ENCODE measurements around the gene ARHGAP4.

Gene ARHGAP4

GRCh38 chrX:153927672-153927921 is 1.5 kb upstream of the ARHGAP4 start:
- no peak for DNase-seq (ENCODE audit: low read depth in 2 of 2)

GRCh38 chrX:153926858-153927671 is 1.0 kb upstream of the ARHGAP4 start:
- DNase-seq (ENCODE audit: low read depth in 2 of 2) = peak; percentile 52 to 55

GRCh38 chrX:153926552-153926857 is 441 bp upstream of the ARHGAP4 start:
- no peak for DNase-seq (ENCODE audit: low read depth in 2 of 2)

GRCh38 chrX:153925387-153925738 is 701 bp downstream of the ARHGAP4 start:
- DNase-seq (ENCODE audit: low read depth in 2 of 2) = no peak

- no peak for DNase-seq (ENCODE audit: low read depth in 2 of 2)
These were observed 1.8 kb downstream of the ARHGAP4 start for GRCh38 chrX:153924149-153924861.

GRCh38 chrX:153922932-153923857 is 2.9 kb downstream of the ARHGAP4 start:
- no peak for DNase-seq (ENCODE audit: low read depth in 2 of 2)

GRCh38 chrX:153921511-153922446 is 4.3 kb downstream of the ARHGAP4 start:
- no peak for DNase-seq (ENCODE audit: low read depth in 2 of 2)

- no peak for DNase-seq (ENCODE audit: low read depth in 2 of 2)
These were observed 5.0 kb downstream of the ARHGAP4 start for GRCh38 chrX:153921070-153921469.

GRCh38 chrX:153920546-153920945 is 5.5 kb downstream of the ARHGAP4 start:
- DNase-seq (ENCODE audit: low read depth in 2 of 2) = no peak

- DNase-seq (ENCODE audit: low read depth in 2 of 2) = no peak
These were observed 6.8 kb downstream of the ARHGAP4 start for GRCh38 chrX:153919281-153919680.

- no peak for DNase-seq (ENCODE audit: low read depth in 2 of 2)
These were observed 8.2 kb downstream of the ARHGAP4 start for GRCh38 chrX:153917869-153918268.

GRCh38 chrX:153913701-153914100 is 12.4 kb downstream of the ARHGAP4 start:
- no peak for DNase-seq (ENCODE audit: low read depth in 2 of 2)

- no peak for DNase-seq (ENCODE audit: low read depth in 2 of 2)
These were observed 12.9 kb downstream of the ARHGAP4 start for GRCh38 chrX:153913211-153913610.

GRCh38 chrX:153911798-153912197 is 14.3 kb downstream of the ARHGAP4 start:
- DNase-seq (ENCODE audit: low read depth in 2 of 2) = no peak

GRCh38 chrX:153910446-153910845 is 15.6 kb downstream of the ARHGAP4 start:
- DNase-seq (ENCODE audit: low read depth in 2 of 2) = no peak

- DNase-seq (ENCODE audit: low read depth in 2 of 2) = no peak
These were observed 16.1 kb downstream of the ARHGAP4 start for GRCh38 chrX:153909980-153910360.

GRCh38 chrX:153909024-153909979 is 16.8 kb downstream of the ARHGAP4 start:
- no peak for DNase-seq (ENCODE audit: low read depth in 2 of 2)

- DNase-seq (ENCODE audit: low read depth in 2 of 2) = no peak
These were observed 17.7 kb downstream of the ARHGAP4 start for GRCh38 chrX:153908219-153908860.

- no peak for DNase-seq (ENCODE audit: low read depth in 2 of 2)
These were observed 18.6 kb downstream of the ARHGAP4 start for GRCh38 chrX:153907456-153907855.
